PC-9 (cell line): ENCODE measurements around the gene SDK1. TPM values are rescaled to one million over a fixed set of nuclear protein-coding genes. Genes with fewer than 3 reads are reported as not detected.

ENCODE experiments used
- BruUV-seq: library from RNA; stranded (reverse); fragments of 400-500 nt; replicated peaks from 2 replicates; lab custom pipeline; 2021; lab: Mats Ljungman, UMichigan
- CTCF ChIA-PET: fragments of 300-600 bp; sonication (Branson Sonifier 250); formaldehyde crosslinking; loops from one replicate; lab custom pipeline; 2022; ENCODE audit warnings: antibody characterized with exemption; lab: Charles Lee
- POLR2A ChIA-PET: fragments of 300-600 bp; sonication (Branson Sonifier 250); formaldehyde crosslinking; loops from one replicate; lab custom pipeline; 2022; ENCODE audit warnings: antibody characterized with exemption; ENCODE audit not compliant: unreplicated experiment; lab: Charles Lee
- DNase-seq, 2 experiments: peaks; one replicate each; pipeline versions ENCODE4 v3.0.0 to v3.0.0-alpha.2; 2015 to 2022; ENCODE audit warnings: mixed read lengths in 1 of 2
- H2AFZ ChIP-seq: fragments of 200-600 bp; sonication (generic); 2 replicates; pipeline ENCODE4 v1.8.1; 2017; ENCODE audit warnings: antibody characterized with exemption
- H3F3A ChIP-seq: fragments of 200-600 bp; sonication (generic); 2 replicates; pipeline ENCODE4 v1.8.1; 2017; ENCODE audit warnings: antibody characterized with exemption, mild to moderate bottlenecking, low read depth; ENCODE audit not compliant: insufficient read depth
- H3K27ac ChIP-seq: fragments of 200-600 bp; sonication (generic); 2 replicates; pipeline ENCODE4 v1.6.1; 2016; ENCODE audit warnings: mixed run types
- H3K27me3 ChIP-seq: fragments of 200-600 bp; sonication (generic); 2 replicates; pipeline ENCODE4 v1.6.1; 2016; ENCODE audit warnings: low read depth, mixed run types; ENCODE audit not compliant: insufficient read depth
- H3K36me3 ChIP-seq: fragments of 200-600 bp; sonication (generic); 2 replicates; pipeline ENCODE4 v1.6.1; 2016; ENCODE audit warnings: low read depth, mixed run types
- H3K4me1 ChIP-seq: fragments of 200-600 bp; sonication (generic); replicated peaks from 2 replicates; pipeline ENCODE4 v1.6.1; 2016; ENCODE audit warnings: mixed run types; ENCODE audit not compliant: insufficient read depth
- H3K4me2 ChIP-seq: fragments of 200-600 bp; sonication (generic); 2 replicates; pipeline ENCODE4 v1.6.1; 2017; ENCODE audit warnings: mixed run types
- H3K4me3 ChIP-seq: fragments of 200-600 bp; sonication (generic); 2 replicates; pipeline ENCODE4 v1.6.1; 2016; ENCODE audit warnings: mixed run types
- H3K79me2 ChIP-seq: fragments of 200-600 bp; sonication (generic); 2 replicates; pipeline ENCODE4 v1.6.1; 2017; ENCODE audit warnings: low read depth, mixed run types
- H3K9me2 ChIP-seq: fragments of 200-600 bp; sonication (generic); 2 replicates; pipeline ENCODE4 v1.8.1; 2017; ENCODE audit warnings: mild to moderate bottlenecking; ENCODE audit not compliant: insufficient read depth
- H3K9me3 ChIP-seq: fragments of 200-600 bp; sonication (generic); 2 replicates; pipeline ENCODE4 v1.8.1; 2016; ENCODE audit warnings: low read depth; ENCODE audit not compliant: insufficient read depth
- H4K20me1 ChIP-seq: fragments of 200-600 bp; sonication (generic); 2 replicates; pipeline ENCODE4 v1.8.1; 2017; ENCODE audit not compliant: insufficient read depth
- EZH2 ChIP-seq: fragments of 200-600 bp; sonication (generic); IDR thresholded peaks from 2 replicates; pipeline ENCODE4 v1.8.0; 2017; ENCODE audit warnings: antibody characterized with exemption, low read depth
- intact Hi-C: fragments of 100-400 bp; cut with micrococcal nuclease; formaldehyde crosslinking; loops from one replicate; pipeline ENCODE4 v1.10.0; 2022; ENCODE audit not compliant: unreplicated experiment
- total RNA-seq: library from RNA; stranded (reverse); gene quantifications from 2 replicates; pipeline ENCODE4 v1.2.3, GENCODE V29; 2021
- TF ChIP-seq, protein P1 (sequence below): fragments of 200-600 bp; sonication (generic); conservative IDR thresholded peaks from 2 replicates; pipeline ENCODE4 v1.6.1; 2017; ENCODE audit warnings: mixed run types, antibody characterized with exemption, mild to moderate bottlenecking, moderate library complexity

SDK1 gene
- total RNA-seq, 1 experiment from 2014 or later, result not detected

DNA sequence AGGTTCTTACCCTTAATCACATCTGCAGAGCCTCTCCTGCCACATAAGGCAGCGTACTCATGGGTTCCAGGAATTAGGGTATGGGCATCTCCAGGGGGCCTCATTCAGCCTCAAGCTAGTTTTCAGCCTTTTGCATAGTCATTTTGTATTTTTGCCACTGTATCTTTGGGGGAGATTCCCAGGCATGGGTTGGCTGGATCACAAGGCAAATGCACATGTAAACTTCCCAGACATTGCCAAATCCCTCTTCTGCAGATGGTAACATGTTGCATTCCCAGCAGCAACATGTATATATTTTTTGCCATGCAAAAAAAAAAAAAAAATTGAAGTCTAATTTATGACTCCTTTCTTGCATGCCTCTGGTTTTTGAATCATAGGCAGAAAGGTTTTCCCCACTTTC, 785.7 kb downstream of the SDK1 start:
- intact Hi-C loops, result no loop called here

DNA sequence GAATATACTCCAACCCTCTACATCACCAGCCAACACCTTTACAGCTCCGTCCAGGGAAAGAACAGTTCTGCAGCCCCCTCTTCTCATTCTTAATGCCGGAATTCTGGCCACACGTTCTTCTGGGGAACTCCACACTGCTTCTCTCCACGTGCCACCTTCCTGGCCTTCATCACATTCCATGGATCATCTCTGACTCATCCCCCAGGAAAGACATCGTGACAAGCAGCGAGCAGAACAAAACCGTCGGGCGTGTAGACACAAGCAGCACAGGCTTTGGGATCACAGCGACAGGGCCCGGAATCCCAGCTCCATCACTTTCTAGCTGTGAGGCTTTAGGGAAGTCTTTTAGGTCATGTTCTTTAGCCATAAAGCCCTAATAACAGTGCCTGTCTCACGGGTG, 790.7 kb downstream of the SDK1 start:
- Histone ChIP-seq H3K36me3 (no peaks in the 10 kb centered on the region), H4K20me1 (no peaks in the 10 kb centered on the region), H3K4me3 (no peak overlapping the region), H3K27me3 (peaks cover 95% of the 10 kb centered on the region), H3F3A (no peaks in the 10 kb centered on the region), H2AFZ (no peak overlapping the region), H3K27ac (no peak overlapping the region), H3K4me2 (no peak overlapping the region), H3K79me2 (no peaks in the 10 kb centered on the region), H3K4me1 (no peaks in the 10 kb centered on the region), H3K9me2 (no peaks in the 10 kb centered on the region), H3K9me3 (no peaks in the 10 kb centered on the region)
- TF ChIP-seq, protein P1, sequence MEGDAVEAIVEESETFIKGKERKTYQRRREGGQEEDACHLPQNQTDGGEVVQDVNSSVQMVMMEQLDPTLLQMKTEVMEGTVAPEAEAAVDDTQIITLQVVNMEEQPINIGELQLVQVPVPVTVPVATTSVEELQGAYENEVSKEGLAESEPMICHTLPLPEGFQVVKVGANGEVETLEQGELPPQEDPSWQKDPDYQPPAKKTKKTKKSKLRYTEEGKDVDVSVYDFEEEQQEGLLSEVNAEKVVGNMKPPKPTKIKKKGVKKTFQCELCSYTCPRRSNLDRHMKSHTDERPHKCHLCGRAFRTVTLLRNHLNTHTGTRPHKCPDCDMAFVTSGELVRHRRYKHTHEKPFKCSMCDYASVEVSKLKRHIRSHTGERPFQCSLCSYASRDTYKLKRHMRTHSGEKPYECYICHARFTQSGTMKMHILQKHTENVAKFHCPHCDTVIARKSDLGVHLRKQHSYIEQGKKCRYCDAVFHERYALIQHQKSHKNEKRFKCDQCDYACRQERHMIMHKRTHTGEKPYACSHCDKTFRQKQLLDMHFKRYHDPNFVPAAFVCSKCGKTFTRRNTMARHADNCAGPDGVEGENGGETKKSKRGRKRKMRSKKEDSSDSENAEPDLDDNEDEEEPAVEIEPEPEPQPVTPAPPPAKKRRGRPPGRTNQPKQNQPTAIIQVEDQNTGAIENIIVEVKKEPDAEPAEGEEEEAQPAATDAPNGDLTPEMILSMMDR, result no peak
- no peak for TF ChIP-seq EZH2
- BruUV-seq, result no TSS peak
- ChIA-PET CTCF (no interaction called here), POLR2A (no interaction called here)
- intact Hi-C loops, result no loop called here
- DNase-seq, result no peak

More for the DNA sequence above, 785.7 kb downstream of the SDK1 start:
- no peaks in the 10 kb centered on the region for H3K36me3 ChIP-seq
- no peaks in the 10 kb centered on the region for H3K9me3 ChIP-seq
- ChIA-PET CTCF (no interaction called here), POLR2A (no interaction called here)
- H4K20me1 ChIP-seq, result no peaks in the 10 kb centered on the region
- H3K27ac ChIP-seq, result no peak overlapping the region
- peaks cover 62% of the 10 kb centered on the region for H3K27me3 ChIP-seq
- TF ChIP-seq, protein P1, result no peak
- no peak for TF ChIP-seq EZH2
- no peak overlapping the region for H3K4me2 ChIP-seq
- BruUV-seq, result no TSS peak
- no peaks in the 10 kb centered on the region for H3K9me2 ChIP-seq
- H2AFZ ChIP-seq, result no peak overlapping the region
- H3K79me2 ChIP-seq, result no peaks in the 10 kb centered on the region
- H3F3A ChIP-seq, result no peaks in the 10 kb centered on the region
- DNase-seq, result no peak
- H3K4me3 ChIP-seq, result no peak overlapping the region
- H3K4me1 ChIP-seq, result no peaks in the 10 kb centered on the region

DNA sequence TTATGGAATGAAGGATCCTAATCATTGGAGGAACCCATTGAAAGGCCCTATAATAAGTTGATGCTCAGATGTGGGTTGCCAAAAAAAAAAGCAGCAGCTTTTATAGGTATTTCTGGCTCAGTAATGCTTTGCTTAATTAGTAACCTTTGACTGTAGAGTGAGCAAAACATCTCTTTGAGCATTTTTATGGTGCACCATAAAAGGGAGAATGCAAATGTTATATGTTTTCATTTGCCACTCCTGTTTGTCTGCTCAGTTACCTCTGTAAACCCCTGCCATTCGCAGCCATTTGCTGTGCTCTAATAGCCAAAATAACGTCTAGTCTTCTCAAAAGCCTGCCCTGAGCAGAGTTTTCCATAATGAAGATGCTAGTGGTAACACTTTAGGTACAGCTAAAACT, 792.0 kb downstream of the SDK1 start:
- H3K79me2 ChIP-seq, result no peaks in the 10 kb centered on the region
- no peaks in the 10 kb centered on the region for H3K4me1 ChIP-seq
- no peaks in the 10 kb centered on the region for H3F3A ChIP-seq
- no peak for DNase-seq
- BruUV-seq, result no TSS peak
- TF ChIP-seq, protein P1, result no peak
- TF ChIP-seq EZH2, result no peak
- intact Hi-C loops, result no loop called here
- CTCF ChIA-PET, result no interaction called here
- no peaks in the 10 kb centered on the region for H4K20me1 ChIP-seq
- H3K9me3 ChIP-seq, result no peaks in the 10 kb centered on the region
- no peak overlapping the region for H3K4me2 ChIP-seq
- POLR2A ChIA-PET, result no interaction called here
- H3K27me3 ChIP-seq, result peaks cover 97% of the 10 kb centered on the region
- H2AFZ ChIP-seq, result no peak overlapping the region
- H3K9me2 ChIP-seq, result no peaks in the 10 kb centered on the region
- H3K36me3 ChIP-seq, result no peaks in the 10 kb centered on the region
- no peak overlapping the region for H3K27ac ChIP-seq
- H3K4me3 ChIP-seq, result no peak overlapping the region
